Suprapubic skin (tissue), 3 donors: ENCODE measurements around the gene AIM2.

Experiments
- CTCF ChIP-seq, 2 donors: fragments of 200-600 bp in 1 of 2; fragments of 450-650 bp in 1 of 2; sonication (generic) in 1 of 2; IDR thresholded peaks; one replicate each; pipeline ENCODE4 v1.5.1; 2016 to 2019; ENCODE audit warnings: antibody characterized with exemption in 2 of 2, mild to moderate bottlenecking in 1 of 2, moderate library complexity in 1 of 2
- POLR2AphosphoS5 ChIP-seq, 3 donors: sonication (generic); formaldehyde crosslinking; IDR thresholded peaks; one replicate each; pipeline ENCODE4 v1.6.1; 2017; ENCODE audit warnings: antibody characterized with exemption in 3 of 3

GRCh38 chr1:159058751-159059150, 17.8 kb downstream of the AIM2 start:
- no peak for TF ChIP-seq CTCF (IDR thresholded peaks at IDR 0.05)
- no peak for TF ChIP-seq POLR2AphosphoS5 (IDR thresholded peaks at IDR 0.05)
